IPS-11a (cell line): ENCODE measurements around the gene STXBP6.

ENCODE experiments used
- H3K4me3 ChIP-seq: one replicate; pipeline ENCODE4 v1.5.1; 2013; ENCODE audit warnings: low read depth, low read length, control low read depth

Gene STXBP6

DNA sequence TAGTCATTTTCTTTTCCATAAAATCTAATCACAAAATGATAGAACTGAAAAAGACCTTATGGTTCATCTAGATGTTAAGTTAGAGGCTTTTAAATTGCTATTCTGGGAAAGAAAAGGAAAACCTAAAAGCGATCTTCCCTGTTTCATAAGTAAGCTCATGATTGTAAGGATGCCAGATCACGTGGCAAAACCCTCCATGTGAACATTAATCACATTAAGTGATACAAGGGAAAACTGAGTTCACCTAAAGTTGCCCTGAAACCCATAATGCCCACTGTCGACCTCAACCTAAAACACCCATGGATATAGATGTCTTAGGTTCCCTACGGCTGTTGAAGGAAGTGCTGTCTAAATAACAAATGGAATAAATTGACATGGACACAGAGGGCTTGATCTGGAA lies 3.0 kb upstream of the STXBP6 start:
- H3K4me3 ChIP-seq: no peak overlapping the region

DNA sequence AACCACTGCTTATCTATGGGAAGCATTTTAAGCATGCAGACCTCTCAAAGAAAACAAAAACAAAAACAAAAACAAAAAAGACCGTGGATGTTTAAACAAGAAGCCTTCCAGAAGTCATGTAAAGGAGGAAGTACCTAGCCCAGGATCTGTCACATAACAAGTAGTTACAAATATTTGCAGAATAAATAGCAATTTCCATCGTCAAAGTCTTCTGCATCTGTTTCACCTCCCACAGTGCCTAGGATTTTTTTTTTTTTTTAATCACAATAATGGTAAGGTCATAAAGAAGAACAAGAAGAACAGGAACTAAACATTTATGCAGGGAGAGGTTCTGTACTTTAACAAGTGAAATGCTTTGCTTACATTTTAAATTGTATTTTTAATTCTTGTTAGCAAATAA lies 2.4 kb upstream of the STXBP6 start:
- H3K4me3 ChIP-seq: no peak overlapping the region

DNA sequence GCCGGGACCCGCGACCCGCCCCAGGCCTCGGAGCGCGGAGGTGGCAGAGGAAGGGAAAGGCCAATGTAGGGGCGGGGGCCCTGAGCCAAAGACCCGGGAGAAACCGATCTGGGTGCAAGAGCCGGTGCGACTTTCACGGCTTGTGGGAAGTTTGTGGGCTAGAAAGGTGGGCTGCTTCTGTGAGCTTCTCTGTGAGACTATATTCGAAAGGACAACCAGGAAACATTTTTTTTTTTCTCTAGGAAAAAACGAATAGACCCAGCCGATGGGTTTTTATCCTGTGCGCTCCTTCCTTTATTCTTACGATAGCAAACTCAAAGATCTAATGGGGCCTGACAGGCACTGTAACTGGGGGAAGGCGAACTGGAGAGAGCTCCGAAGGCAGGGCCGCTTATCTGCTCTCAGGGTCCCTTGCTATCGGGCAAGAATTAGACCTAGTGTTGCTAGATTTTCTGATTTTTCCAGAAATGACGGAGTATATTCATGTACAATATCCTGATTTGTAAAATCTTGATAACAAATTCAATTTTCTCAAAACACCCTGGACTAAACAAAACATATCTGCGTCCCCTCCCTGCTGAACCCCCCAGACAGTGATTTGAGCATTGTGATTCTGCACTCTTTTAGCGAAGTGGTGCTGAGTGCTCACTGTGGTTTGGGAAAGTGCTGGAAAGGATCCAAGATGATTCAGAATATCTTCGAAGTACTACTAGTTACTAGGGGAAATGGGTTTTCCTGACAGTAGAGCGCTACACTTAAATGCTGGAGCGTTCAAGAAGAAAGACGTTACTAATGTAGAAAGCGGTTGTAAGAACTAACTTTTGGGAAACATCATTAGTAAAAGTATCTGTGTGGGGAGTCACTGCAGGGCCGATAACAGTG lies 563 bp upstream of the STXBP6 start:
- H3K4me3 ChIP-seq: peak overlapping the region; percentile 52

GRCh38 chr14:25049093-25049567 lies 817 bp downstream of the STXBP6 start:
- H3K4me3 ChIP-seq: peak overlapping the region; percentile 42

GRCh38 chr14:25048170-25049016 lies 1.6 kb downstream of the STXBP6 start:
- H3K4me3 ChIP-seq: no peak overlapping the region

DNA sequence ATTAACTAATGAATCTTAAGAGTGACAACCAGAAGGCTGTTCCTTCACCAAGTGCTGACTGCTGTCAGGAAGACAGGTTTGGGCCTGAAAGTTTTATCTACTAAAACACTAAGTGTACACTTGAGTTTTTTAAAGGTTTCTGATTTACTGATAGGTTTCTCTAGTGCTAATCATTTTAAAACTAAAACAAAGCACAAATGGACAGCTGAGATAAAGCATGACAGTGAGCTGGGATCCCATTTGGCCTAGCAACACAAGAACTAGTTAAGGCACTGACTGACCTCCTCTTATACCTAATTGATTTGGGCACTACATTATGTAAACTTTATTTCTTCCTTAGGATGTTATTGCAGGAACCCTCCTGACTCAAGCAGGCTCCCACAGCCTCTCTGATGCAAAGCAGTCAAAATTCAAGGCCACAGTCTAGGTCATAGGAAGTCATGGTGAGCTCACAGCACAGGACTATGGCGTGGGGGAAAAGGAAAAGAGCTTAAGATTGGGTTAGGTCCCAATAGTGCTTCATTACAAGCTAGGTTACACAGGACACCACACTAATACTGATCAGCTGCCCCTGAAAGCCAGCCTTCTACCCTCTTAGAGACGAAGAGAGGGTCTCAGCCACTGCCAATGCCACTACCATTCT lies 3.5 kb downstream of the STXBP6 start:
- no peak overlapping the region for H3K4me3 ChIP-seq

GRCh38 chr14:25044106-25044698 lies 5.7 kb downstream of the STXBP6 start:
- no peak overlapping the region for H3K4me3 ChIP-seq

- H3K4me3 ChIP-seq: no peak overlapping the region
Observed at GRCh38 chr14:25042362-25043299, 7.3 kb downstream of the STXBP6 start.

GRCh38 chr14:25041898-25042297 lies 8.0 kb downstream of the STXBP6 start:
- H3K4me3 ChIP-seq: no peak overlapping the region

GRCh38 chr14:25041484-25041883 lies 8.5 kb downstream of the STXBP6 start:
- no peak overlapping the region for H3K4me3 ChIP-seq

DNA sequence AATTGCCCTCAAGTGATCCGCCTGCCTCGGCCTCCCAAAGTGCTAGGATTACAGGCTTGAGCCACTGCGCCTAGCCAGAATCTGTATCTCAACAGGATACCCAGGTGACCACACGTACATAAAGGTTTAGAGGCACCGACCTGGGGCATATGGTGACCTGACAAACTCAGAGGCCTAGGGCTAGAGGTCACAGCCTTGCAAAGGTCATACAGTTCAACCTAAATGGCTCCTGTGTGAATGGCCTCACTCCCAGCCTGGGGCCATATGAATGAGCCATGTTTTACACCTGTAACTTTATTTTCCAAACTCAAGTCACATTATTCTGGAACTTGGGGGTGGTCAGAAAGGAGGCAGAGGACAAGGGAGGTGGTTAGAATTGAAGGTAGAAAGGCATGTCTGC lies 10.0 kb downstream of the STXBP6 start:
- no peak overlapping the region for H3K4me3 ChIP-seq

- H3K4me3 ChIP-seq: no peak overlapping the region
Observed at GRCh38 chr14:25038044-25038668, 11.8 kb downstream of the STXBP6 start.

DNA sequence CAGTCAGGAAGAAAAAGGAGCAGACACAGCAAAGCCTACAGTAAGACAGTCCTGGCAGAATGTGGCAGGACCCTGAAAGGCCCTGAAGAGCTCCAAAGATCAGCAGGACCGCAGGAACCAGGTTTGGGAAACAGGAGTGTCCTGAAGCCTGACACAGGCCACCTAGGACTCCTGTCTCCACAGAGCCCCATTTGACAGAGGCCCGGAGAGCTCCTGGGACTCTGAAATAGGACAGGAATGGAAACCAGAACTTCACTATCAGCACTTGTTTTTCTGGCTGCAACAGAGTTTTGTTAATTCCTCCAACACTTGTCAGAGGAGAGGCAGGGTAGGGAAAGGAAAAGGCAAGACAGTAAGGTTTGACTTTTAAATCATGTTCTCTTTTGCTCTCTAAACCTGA lies 12.9 kb downstream of the STXBP6 start:
- no peak overlapping the region for H3K4me3 ChIP-seq

DNA sequence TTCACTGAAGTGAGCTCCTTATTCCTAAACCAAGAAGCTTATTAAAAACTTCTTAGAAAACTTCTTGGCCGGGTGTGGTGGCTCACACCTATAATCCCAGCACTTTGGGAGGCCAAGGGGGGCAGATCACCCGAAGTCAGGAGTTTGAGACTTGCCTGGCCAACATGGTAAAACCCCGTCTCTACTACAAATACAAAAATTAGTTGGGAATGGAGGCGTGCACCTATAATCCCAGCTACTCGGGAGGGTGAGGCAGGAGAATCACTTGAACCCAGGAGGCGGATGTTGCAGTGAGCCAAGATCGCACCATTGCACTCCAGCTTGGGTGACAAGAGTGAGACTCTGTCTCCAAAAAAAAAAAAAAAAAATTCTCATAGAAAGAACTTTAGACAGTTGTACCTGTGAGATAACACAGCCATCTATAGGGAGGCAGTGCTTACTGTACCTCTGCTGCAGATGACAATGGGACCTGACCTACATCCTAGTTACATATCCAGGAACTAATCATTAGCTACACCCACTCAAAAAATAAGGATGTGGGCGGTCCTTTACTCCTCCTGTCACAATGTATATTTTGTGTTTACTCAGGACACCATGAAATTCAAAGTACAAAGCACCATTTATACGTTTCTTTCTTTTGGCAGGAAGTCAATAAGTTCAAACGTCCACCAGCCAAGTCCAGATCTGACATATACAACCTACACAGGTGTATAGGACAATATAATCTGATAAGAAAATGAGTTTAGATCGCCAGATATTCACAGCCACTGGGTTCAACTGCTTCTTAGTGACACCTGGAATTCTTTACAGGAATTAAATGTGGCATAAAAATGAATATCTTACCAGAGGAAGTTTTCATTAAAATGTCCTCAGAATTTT lies 14.9 kb downstream of the STXBP6 start:
- H3K4me3 ChIP-seq: no peak overlapping the region

DNA sequence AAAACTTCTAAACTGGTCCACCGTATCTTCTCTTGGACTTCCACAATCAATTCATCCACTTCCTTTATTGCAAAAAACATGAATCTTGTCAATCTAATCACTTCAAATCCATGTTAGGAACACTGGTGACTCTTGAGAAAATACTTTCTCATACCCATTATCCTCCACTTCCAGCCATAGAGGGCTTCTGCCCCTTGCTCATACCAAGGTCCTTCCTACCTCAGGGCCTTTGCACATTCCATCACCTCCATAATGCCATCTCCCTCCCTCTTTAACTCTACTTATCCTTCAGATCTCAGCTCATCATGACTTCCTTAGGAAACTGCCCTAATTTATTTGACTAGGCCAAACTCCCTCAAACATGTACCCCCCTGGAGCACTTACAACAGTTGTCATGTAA lies 16.6 kb downstream of the STXBP6 start:
- no peak overlapping the region for H3K4me3 ChIP-seq

DNA sequence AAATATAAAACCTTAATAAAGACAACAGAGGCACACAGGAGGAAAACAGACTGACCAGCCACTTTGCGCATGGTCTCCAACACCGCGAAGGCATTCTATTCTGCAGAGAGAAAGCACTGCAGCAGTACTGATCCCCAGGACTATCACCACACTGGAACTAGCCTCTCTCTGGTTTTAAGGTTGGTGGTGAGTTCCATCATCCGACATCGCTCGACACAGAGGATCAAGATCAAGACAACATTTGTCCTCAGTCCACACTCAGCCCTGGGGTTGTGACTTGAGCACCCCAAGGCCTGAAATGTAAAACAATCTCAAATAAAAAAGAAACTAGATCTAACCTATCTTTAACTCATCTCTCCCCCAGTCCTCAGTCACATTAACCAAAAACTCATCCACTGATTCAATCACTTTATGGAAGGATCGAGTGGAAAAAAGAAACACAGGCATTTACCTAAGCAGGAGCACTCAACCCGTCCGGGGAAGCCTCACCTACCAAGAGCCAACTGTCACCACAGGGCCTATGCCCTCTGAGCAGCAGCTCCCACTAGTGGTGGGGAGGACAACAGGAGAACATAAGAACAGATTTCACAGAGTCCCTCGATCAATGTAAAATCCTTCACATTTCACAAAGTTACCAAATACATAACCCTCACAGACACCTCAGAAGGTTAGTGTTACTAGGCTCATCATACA lies 17.7 kb downstream of the STXBP6 start:
- no peak overlapping the region for H3K4me3 ChIP-seq

- H3K4me3 ChIP-seq: no peak overlapping the region
Observed at GRCh38 chr14:25026476-25027137, 23.3 kb downstream of the STXBP6 start.
